ENCODE data around the gene ATP5PD. TPM values are rescaled to one million over a fixed set of nuclear protein-coding genes. Genes with fewer than 3 reads are reported as not detected.

Gene ATP5PD
- total RNA-seq, 1 donor from 2014 or later, result 314 TPM

Other genes starting within 250 kb of the ATP5PD start
- gene GRIN2C, start 187.1 kb downstream of the ATP5PD start, total RNA-seq, result not detected
- gene FDXR, start 174.0 kb downstream of the ATP5PD start, total RNA-seq, result 31.5 TPM
- gene FADS6, start 153.3 kb downstream of the ATP5PD start, total RNA-seq, result 1.4 TPM
- gene USH1G, start 123.7 kb downstream of the ATP5PD start, total RNA-seq, result 6.4 TPM
- gene OTOP2, start 122.7 kb downstream of the ATP5PD start, total RNA-seq, result 0.36 TPM
- 14.7 TPM for gene OTOP3, start 111.1 kb downstream of the ATP5PD start, total RNA-seq
- gene HID1, start 74.2 kb downstream of the ATP5PD start, total RNA-seq, result 3.1 TPM
- gene CDR2L, start 59.3 kb downstream of the ATP5PD start, total RNA-seq, result 2.7 TPM
- gene MRPL58, start 34.3 kb downstream of the ATP5PD start, total RNA-seq, result 47.8 TPM
- 13.2 TPM for gene KCTD2, start 256 bp upstream of the ATP5PD start, total RNA-seq
- gene SLC16A5, start 41.0 kb upstream of the ATP5PD start, total RNA-seq, result 13.9 TPM
- gene ARMC7, start 63.0 kb upstream of the ATP5PD start, total RNA-seq, result 6.3 TPM
- gene NT5C, start 84.8 kb upstream of the ATP5PD start, total RNA-seq, result 66.6 TPM
- 328 TPM for gene JPT1, start 107.5 kb upstream of the ATP5PD start, total RNA-seq
- gene SUMO2, start 136.0 kb upstream of the ATP5PD start, total RNA-seq, result 317 TPM
- 43.0 TPM for gene NUP85, start 158.7 kb upstream of the ATP5PD start, total RNA-seq
- 20.6 TPM for gene GGA3, start 214.6 kb upstream of the ATP5PD start, total RNA-seq
- 59.1 TPM for gene MRPS7, start 214.9 kb upstream of the ATP5PD start, total RNA-seq
- 18.4 TPM for gene MIF4GD, start 224.3 kb upstream of the ATP5PD start, total RNA-seq
- 9.2 TPM for gene SLC25A19, start 242.5 kb upstream of the ATP5PD start, total RNA-seq

All from esophagus mucosa (tissue), 1 donor.